Activated naive CD8-positive, alpha-beta T cell (primary cell): Measurements from ENCODE around the gene CCDC97.

Experiments used
- H3K27ac Mint-ChIP-seq: one replicate; pipeline ENCODE4 v1.8.0; 2021; ENCODE audit warnings: mixed read lengths
- H3K27me3 Mint-ChIP-seq: one replicate; pipeline ENCODE4 v1.8.0; 2021; ENCODE audit warnings: mixed read lengths
- H3K36me3 Mint-ChIP-seq: one replicate; pipeline ENCODE4 v1.8.0; 2021; ENCODE audit warnings: mixed read lengths
- H3K4me1 Mint-ChIP-seq: one replicate; pipeline ENCODE4 v1.8.0; 2021; ENCODE audit warnings: low read depth, mixed read lengths
- H3K4me3 Mint-ChIP-seq: one replicate; pipeline ENCODE4 v1.8.0; 2021; ENCODE audit warnings: mild to moderate bottlenecking, mixed read lengths
- H3K9me3 Mint-ChIP-seq: one replicate; pipeline ENCODE4 v1.8.0; 2021; ENCODE audit warnings: low read depth, mixed read lengths

Gene CCDC97

GRCh38 chr19:41305927-41306793 lies 3.8 kb upstream of the CCDC97 start:
- Mint-ChIP-seq H3K27ac (peak overlapping the region; percentile 97), H3K27me3 (no peaks in the 10 kb centered on the region), H3K4me1 (peaks cover 91% of the 10 kb centered on the region), H3K36me3 (peaks cover 11% of the 10 kb centered on the region), H3K9me3 (no peaks in the 10 kb centered on the region), H3K4me3 (peak overlapping the region; percentile 81)

GRCh38 chr19:41307090-41307875 lies 2.7 kb upstream of the CCDC97 start:
- H3K36me3 Mint-ChIP-seq = peaks cover 8% of the 10 kb centered on the region
- peak overlapping the region; percentile 97 for H3K27ac Mint-ChIP-seq
- H3K9me3 Mint-ChIP-seq = no peaks in the 10 kb centered on the region
- H3K4me1 Mint-ChIP-seq = peaks cover 88% of the 10 kb centered on the region
- H3K4me3 Mint-ChIP-seq = peak overlapping the region; percentile 81
- no peaks in the 10 kb centered on the region for H3K27me3 Mint-ChIP-seq

GRCh38 chr19:41307954-41308449 lies 2.0 kb upstream of the CCDC97 start:
- Mint-ChIP-seq H3K36me3 (peaks cover 6% of the 10 kb centered on the region), H3K4me1 (peaks cover 84% of the 10 kb centered on the region), H3K27ac (peak overlapping the region; percentile 97)

GRCh38 chr19:41308450-41309179 lies 1.4 kb upstream of the CCDC97 start:
- Mint-ChIP-seq H3K27me3 (no peaks in the 10 kb centered on the region), H3K9me3 (no peaks in the 10 kb centered on the region), H3K4me1 (peaks cover 84% of the 10 kb centered on the region), H3K4me3 (peak overlapping the region; percentile 98), H3K27ac (peak overlapping the region; percentile 97), H3K36me3 (peaks cover 6% of the 10 kb centered on the region)

More at GRCh38 chr19:41307954-41308449, 2.0 kb upstream of the CCDC97 start:
- H3K27me3 Mint-ChIP-seq = no peaks in the 10 kb centered on the region
- peak overlapping the region; percentile 98 for H3K4me3 Mint-ChIP-seq
- H3K9me3 Mint-ChIP-seq = no peaks in the 10 kb centered on the region

GRCh38 chr19:41309180-41310032 lies 566 bp upstream of the CCDC97 start:
- Mint-ChIP-seq H3K27ac (peak overlapping the region; percentile 98), H3K4me1 (peaks cover 76% of the 10 kb centered on the region), H3K9me3 (no peaks in the 10 kb centered on the region), H3K27me3 (no peaks in the 10 kb centered on the region), H3K4me3 (peak overlapping the region; percentile 98), H3K36me3 (peaks cover 2% of the 10 kb centered on the region)

GRCh38 chr19:41311072-41311471 lies 1.1 kb downstream of the CCDC97 start:
- H3K4me3 Mint-ChIP-seq = peak overlapping the region; percentile 98
- H3K36me3 Mint-ChIP-seq = no peaks in the 10 kb centered on the region
- no peak overlapping the region for H3K27ac Mint-ChIP-seq
- no peaks in the 10 kb centered on the region for H3K27me3 Mint-ChIP-seq
- peaks cover 62% of the 10 kb centered on the region for H3K4me1 Mint-ChIP-seq
- no peaks in the 10 kb centered on the region for H3K9me3 Mint-ChIP-seq

GRCh38 chr19:41311613-41312012 lies 1.6 kb downstream of the CCDC97 start:
- no peaks in the 10 kb centered on the region for H3K27me3 Mint-ChIP-seq
- H3K4me1 Mint-ChIP-seq = peaks cover 58% of the 10 kb centered on the region
- H3K4me3 Mint-ChIP-seq = peak overlapping the region; percentile 77
- peak overlapping the region; percentile 35 for H3K27ac Mint-ChIP-seq
- H3K36me3 Mint-ChIP-seq = no peaks in the 10 kb centered on the region
- H3K9me3 Mint-ChIP-seq = no peaks in the 10 kb centered on the region

- Mint-ChIP-seq H3K36me3 (peaks cover 5% of the 10 kb centered on the region), H3K9me3 (no peaks in the 10 kb centered on the region), H3K27me3 (no peaks in the 10 kb centered on the region), H3K4me3 (no peak overlapping the region), H3K27ac (no peak overlapping the region), H3K4me1 (peaks cover 24% of the 10 kb centered on the region)
Observed at GRCh38 chr19:41316306-41316920, 6.4 kb downstream of the CCDC97 start.

- Mint-ChIP-seq H3K4me1 (peaks cover 24% of the 10 kb centered on the region), H3K27ac (no peak overlapping the region), H3K27me3 (no peaks in the 10 kb centered on the region), H3K9me3 (no peaks in the 10 kb centered on the region), H3K36me3 (peaks cover 5% of the 10 kb centered on the region), H3K4me3 (no peak overlapping the region)
Observed at GRCh38 chr19:41318696-41319499, 8.9 kb downstream of the CCDC97 start.

- Mint-ChIP-seq H3K27ac (no peak overlapping the region), H3K9me3 (no peaks in the 10 kb centered on the region), H3K4me1 (peaks cover 32% of the 10 kb centered on the region), H3K36me3 (peaks cover 5% of the 10 kb centered on the region), H3K27me3 (no peaks in the 10 kb centered on the region), H3K4me3 (no peak overlapping the region)
Observed at GRCh38 chr19:41319500-41320184, 9.7 kb downstream of the CCDC97 start.

GRCh38 chr19:41320185-41320518 lies 10.2 kb downstream of the CCDC97 start:
- no peaks in the 10 kb centered on the region for H3K27me3 Mint-ChIP-seq
- H3K27ac Mint-ChIP-seq = no peak overlapping the region
- H3K4me3 Mint-ChIP-seq = no peak overlapping the region
- peaks cover 5% of the 10 kb centered on the region for H3K36me3 Mint-ChIP-seq
- no peaks in the 10 kb centered on the region for H3K9me3 Mint-ChIP-seq
- peaks cover 36% of the 10 kb centered on the region for H3K4me1 Mint-ChIP-seq

- H3K27ac Mint-ChIP-seq = no peak overlapping the region
- H3K4me1 Mint-ChIP-seq = peaks cover 39% of the 10 kb centered on the region
- H3K36me3 Mint-ChIP-seq = peaks cover 5% of the 10 kb centered on the region
- no peaks in the 10 kb centered on the region for H3K9me3 Mint-ChIP-seq
- H3K27me3 Mint-ChIP-seq = no peaks in the 10 kb centered on the region
- no peak overlapping the region for H3K4me3 Mint-ChIP-seq
Observed at GRCh38 chr19:41320568-41320967, 10.6 kb downstream of the CCDC97 start.

- Mint-ChIP-seq H3K27ac (peak overlapping the region; percentile 46), H3K27me3 (no peaks in the 10 kb centered on the region), H3K4me3 (no peak overlapping the region), H3K9me3 (no peaks in the 10 kb centered on the region), H3K36me3 (peaks cover 6% of the 10 kb centered on the region), H3K4me1 (peaks cover 39% of the 10 kb centered on the region)
Observed at GRCh38 chr19:41321204-41321599, 11.2 kb downstream of the CCDC97 start.
